Heart left ventricle (tissue), 13 donors: ENCODE results near the gene ZMIZ1.

Experiments used
- POLR2A ChIP-seq, 2 donors: fragments of 450-650 bp; IDR thresholded peaks; one replicate each; pipeline ENCODE4 v1.6.1; 2017; ENCODE audit warnings: antibody characterized with exemption in 2 of 2, mild to moderate bottlenecking in 2 of 2, moderate library complexity in 2 of 2
- TF ChIP-seq, protein P1 (sequence below), 12 donors: fragments of 200-600 bp; sonication (generic) in 4 of 12; IDR thresholded peaks; one replicate each; pipeline versions ENCODE4 v1.5.0 to v1.8.0; 2018 to 2022; ENCODE audit warnings: antibody characterized with exemption in 12 of 12, mild to moderate bottlenecking in 5 of 12
- donor health status: ischemic (EF 13 %, LVEDD 7.1; RV severe dilation, severe dysfunction).
- donor health status: DM: no; HTN: yes; CAD: no.
- donor health status: DM: no; HTN: no; CAD: no.
- donor health status: ischemic (EF 25% LVEDD 6.9; RV normal size, moderate dysfunction).
- donor health status: ischemic (EF 25% LVEDD 5.7; RV mildly dilated, moderate dysfunction).
- donor health status: ischemic (EF 35%, LVEDD 5.7; RV mildly dilated, moderate dysfunction).
- donor health status: nonischemic (EF 11% LVEDD 7.7; RV severe dilation, severe dysfunction).
- donor health status: DM: yes; HTN: yes; CAD: no.
- donor health status: PGD.
- donor health status: ischemic (EF 29% LVEDD 5.4; RV normal size, mild dysfunction).
- donor health status: nonischemic (EF 23%, LVEDD 6.1; RV moderate dilation, normal function).

DNA sequence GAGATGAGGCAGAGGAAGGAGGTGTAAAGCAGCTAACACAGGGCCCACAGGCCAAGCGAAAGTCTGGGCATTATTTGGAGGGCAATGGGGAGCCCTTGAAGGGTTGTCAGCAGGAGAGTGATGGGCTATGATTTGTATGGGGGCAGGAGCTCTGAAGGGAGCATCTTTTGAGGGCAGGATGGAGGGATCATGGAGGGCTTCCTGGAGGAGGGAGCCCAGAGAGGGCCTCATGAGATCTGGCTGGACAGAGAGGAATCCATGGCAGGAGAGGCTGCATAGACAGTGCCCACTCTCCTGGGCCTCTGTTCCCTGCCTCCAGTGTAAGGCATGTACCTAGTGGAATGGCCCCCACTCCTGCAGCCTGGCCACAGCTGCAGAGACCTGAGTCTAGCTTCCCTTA, 141.9 kb downstream of the ZMIZ1 start:
- TF ChIP-seq, protein P1, sequence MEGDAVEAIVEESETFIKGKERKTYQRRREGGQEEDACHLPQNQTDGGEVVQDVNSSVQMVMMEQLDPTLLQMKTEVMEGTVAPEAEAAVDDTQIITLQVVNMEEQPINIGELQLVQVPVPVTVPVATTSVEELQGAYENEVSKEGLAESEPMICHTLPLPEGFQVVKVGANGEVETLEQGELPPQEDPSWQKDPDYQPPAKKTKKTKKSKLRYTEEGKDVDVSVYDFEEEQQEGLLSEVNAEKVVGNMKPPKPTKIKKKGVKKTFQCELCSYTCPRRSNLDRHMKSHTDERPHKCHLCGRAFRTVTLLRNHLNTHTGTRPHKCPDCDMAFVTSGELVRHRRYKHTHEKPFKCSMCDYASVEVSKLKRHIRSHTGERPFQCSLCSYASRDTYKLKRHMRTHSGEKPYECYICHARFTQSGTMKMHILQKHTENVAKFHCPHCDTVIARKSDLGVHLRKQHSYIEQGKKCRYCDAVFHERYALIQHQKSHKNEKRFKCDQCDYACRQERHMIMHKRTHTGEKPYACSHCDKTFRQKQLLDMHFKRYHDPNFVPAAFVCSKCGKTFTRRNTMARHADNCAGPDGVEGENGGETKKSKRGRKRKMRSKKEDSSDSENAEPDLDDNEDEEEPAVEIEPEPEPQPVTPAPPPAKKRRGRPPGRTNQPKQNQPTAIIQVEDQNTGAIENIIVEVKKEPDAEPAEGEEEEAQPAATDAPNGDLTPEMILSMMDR (IDR thresholded peaks at IDR 0.05) = no peak
- TF ChIP-seq POLR2A (IDR thresholded peaks at IDR 0.05) = no peak
